SIG-M5 (cell line): ENCODE data around the gene GALNT9.

ENCODE experiments used
- DNase-seq: peaks from one replicate; lab custom pipeline; 2025; lab: John Stamatoyannopoulos, UW

GALNT9 gene

DNA sequence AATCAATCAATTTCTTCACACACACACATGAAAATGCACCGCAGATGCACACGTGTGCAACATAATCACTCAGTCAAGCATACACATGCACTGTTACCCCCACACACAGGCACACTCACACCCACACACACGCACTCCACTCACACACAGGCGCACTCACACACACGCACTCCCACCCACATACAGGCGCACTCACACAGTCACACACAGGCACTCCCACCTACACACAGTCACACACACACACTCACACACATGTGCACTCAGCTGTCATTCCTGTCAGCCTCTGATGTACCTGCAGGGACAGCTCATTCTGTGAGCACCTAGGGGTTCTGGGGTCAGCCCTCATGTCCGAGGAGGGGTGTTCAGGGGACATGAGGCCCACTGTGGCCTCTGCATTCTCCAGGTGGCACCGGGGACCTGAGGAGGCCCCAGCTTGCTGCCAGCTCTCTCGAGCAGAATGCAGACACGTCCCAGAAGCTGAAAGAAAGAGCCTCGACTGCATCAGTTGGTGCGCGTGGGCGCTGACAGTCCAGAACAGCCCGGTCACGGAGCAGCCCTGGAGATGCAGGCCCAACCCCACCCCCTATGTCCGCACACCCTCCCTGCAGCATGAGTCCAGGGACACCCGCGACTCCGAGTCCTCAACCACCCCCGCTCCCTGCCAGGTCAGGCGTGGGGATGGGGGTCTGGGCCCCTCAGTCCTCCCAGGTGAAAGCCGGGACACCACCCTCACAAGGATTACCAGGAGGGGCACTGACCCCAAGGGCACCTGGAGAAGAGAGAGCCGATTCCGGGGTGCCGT is 115.8 kb downstream of the GALNT9 start:
- DNase-seq: no peak

- DNase-seq: no peak
These were observed 117.6 kb downstream of the GALNT9 start for GRCh38 chr12:132211816-132212215.

DNA sequence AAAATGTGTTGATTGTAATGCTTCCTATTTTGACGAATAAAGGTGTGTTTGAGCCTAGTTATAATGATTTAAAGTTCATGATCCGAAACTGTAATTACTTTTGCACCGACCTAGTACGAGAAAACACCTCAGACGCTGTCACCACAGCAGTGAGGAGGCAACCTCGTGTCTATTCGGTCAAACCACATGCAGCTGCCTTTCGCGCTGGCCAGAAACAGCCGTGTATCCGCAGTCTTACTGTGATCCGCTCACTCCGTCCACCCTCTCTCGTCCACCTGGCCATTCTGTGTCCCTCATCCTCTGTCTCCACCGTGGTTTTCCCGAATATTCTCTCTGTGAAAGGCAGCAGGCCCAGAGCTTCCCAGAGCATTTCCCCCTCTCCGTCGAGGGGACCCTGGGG is 118.1 kb downstream of the GALNT9 start:
- no peak for DNase-seq

- DNase-seq: no peak
These were observed 119.0 kb downstream of the GALNT9 start for GRCh38 chr12:132210223-132211055.

DNA sequence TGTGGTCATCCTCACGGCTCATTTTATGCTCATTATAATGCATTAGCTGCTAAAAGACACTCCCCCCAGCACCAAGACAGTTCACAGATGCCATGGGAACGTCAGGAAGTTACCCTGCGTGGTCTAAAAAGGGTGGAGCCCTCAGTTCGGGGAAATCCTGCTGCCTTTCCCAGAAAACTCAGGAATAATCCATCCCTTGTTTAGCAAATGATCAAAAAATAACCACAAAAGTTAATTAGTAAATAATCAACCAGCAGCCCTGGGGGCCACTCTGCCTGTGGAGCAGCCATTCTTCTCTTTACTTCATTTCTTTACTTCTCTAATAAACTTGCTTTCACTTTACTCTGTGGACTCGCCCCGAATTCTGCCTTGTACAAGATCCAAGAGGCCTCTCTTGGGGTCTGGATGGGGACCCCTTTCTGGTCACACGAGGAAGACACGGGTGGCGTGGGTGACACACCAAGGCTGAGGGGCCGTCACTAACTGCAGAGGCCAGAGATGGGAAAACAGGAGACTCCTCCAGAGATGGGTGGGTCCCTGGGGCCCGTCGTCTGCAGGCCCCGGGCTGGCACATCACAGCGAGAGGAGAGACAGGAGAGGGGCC is 119.7 kb downstream of the GALNT9 start:
- no peak for DNase-seq

GRCh38 chr12:132208153-132208823 is 121.1 kb downstream of the GALNT9 start:
- no peak for DNase-seq

DNA sequence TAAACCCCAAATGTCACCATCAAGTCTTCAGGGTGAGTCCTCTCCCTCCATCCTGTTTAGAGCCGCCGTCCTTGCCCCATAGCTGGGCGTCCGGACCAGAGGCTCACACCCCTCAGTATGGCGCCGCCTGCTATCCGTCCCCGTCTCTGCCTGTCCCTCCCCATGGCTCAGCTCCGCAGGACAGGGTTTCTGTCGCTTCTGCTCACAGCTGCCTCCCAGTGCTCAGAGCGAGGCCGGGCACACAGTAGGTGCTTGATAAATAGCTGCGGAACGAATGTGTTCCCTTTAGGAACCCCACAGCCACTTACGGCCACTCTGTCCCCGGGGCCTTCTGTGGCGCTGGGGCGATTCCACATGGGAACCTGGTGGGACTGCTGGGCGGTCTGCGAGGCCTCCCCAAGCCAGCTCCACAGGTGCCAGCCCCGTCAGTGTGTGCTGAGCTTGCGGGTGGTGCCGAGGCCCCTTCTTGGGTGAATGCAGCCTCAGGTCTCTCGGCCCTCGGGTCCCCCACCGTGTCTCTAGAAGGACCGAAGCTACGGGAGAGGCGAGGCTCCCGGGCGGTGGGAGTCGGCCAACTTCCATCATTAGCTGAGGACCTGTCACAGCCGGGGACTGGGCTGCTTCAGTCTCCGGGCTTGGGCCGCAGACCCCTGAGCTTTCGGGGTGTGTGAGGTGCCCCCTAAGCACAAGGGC is 122.2 kb downstream of the GALNT9 start:
- DNase-seq: no peak

DNA sequence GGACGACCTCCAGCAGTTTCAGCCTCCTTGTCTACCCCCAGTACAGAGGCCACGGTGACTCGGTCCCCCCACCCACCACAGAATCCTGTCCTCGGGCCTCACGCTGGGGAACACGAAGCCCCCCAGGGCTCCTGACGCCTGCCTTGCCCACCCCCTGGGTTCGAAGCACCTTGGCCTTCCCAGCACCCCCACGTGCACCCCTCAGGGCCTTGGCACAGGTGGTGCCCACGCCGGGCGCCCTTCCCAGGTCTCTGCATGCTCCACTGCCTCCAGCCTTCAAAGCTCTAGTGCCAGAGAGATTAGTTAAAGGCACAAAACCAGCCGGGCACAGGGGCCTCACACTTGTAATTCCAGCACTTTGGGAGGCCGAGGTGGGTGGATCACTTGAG is 123.3 kb downstream of the GALNT9 start:
- DNase-seq: no peak

- DNase-seq: no peak
These were observed 123.9 kb downstream of the GALNT9 start for GRCh38 chr12:132205271-132206045.

GRCh38 chr12:132204793-132205270 is 124.6 kb downstream of the GALNT9 start:
- no peak for DNase-seq

- no peak for DNase-seq
These were observed 125.2 kb downstream of the GALNT9 start for GRCh38 chr12:132204063-132204792.

- no peak for DNase-seq
These were observed 126.3 kb downstream of the GALNT9 start for GRCh38 chr12:132202929-132203721.

DNA sequence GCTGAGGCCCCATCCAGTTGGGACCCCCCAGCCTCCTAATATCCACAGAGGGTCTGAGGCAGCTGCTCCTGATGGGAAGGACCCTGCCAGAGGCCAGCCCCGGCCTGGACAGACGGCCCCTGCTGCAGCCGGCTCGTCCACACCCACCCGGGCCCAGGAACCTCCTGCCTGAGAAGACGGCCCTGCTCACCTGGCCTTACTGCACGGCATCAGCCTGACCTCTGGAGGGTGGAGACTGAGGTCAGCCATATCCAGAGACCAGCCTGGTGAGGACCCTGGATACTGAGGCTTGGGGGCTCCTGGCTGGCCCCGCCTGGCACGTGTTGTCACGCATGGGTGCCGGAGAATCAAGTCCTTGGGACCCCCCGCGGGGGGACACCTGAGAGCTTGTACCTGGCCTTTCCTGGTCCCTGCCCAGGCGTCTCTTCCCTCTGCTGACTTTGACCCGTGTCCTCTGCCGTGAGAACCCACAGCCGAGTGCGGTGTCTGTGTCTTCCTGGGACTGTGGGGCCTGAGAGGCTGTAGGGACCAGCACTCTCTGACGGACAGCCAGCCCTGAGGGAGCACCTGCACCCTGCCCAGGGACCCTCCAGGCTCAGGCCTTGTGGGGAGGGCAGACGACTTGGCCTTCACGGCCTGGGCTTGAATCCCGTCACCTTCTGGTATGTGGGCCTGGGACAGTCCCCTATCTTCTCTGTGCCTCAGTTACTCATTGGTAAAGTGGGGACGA is 127.8 kb downstream of the GALNT9 start:
- no peak for DNase-seq

DNA sequence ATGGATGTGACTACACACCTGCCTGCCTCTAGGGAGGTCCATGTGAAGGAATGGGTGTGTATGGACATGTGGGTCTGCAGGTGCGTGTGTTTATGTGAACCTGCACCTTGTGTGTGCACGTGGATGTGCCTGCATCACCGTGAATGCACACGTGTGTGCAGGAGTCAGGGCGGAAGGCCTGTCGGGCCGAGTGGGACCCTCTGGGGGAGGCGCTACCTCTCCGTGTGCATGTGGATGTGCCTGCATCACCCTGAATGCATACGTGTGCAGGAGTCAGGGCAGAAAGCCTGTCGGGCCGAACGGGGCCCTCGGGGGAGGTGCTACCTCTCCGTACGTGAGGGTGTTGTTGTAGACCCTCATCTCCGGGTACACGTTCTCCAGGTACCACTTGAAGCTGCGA is 128.6 kb downstream of the GALNT9 start:
- DNase-seq: no peak

DNA sequence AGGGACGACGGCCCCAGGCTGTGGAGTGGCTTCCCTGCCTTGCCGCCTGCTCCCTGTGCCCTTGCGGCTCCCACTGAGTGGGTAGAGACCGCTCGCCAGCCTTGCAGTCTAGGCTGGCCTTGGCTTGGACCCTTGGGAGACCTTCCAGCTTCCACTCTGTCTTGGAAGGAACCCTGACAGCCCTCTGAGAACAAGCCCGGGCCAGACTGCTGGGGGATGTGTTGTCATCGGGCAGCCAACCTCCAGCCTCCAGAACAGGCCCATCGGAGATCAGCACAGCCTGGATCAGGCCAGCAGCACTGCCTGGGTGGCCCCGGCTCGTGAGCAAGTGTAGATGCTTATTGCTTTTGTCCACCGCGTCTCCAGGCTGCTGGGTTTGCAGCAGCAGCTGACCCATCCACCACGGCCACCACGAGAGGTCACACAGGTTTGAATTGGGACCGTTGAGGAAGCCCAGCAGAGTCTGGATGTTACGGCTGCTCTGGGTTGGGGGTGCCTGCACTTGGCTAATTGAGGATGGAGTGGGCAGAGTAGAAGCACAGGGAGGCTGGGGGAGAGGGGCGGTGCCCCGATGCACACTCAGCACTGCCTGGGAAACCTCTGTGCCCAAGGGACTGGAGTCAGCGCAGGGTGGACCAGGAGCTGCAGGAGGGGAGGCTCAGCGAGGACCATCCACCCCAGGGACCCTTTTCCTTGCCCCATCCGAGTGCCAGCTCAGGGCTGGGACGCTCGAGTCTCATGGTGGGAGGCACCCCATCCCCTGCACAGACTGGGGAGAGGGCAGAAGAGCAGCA is 129.7 kb downstream of the GALNT9 start:
- no peak for DNase-seq

GRCh38 chr12:132199101-132199500 is 130.3 kb downstream of the GALNT9 start:
- no peak for DNase-seq

DNA sequence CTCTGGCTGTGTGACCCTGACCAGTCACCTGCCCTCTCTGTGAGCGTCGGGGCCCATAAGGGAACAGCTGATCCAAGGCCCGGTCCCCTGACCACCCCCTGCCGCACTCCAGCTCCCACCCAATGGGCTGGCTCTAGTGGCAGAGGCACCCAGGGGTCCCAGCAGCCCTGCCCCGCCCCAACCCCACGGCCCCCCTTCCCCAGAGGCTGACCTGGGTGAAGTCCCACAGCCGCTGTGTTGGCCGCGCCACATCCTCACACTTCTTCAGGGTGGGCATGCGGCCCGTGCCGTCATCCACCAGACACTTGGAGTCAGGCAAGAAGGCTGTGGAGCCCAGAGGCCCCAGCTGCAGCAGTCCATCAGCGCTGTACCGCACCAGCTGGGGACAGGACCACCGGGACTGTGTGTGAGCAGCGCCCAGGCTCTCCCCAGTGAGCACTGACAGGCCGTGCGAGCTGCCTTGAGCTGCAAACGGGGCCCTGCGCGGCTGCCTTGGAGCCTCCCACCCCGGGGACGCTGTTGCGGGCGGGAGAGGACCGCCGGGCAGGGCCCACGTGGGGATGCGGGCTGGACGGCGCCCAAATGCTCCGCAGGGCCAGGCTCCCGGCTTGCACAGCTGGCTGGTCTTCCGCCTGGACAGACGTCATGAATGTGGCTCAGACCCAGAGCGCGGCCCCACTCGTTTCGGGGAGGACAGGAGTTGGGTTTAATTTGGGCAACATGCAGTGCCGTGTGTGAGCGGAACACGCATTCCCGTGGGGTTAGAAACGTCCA is 131.6 kb downstream of the GALNT9 start:
- no peak for DNase-seq
